IMR-90 (cell line): Measurements from ENCODE around the gene ADD1. TPM values are rescaled to one million over a fixed set of nuclear protein-coding genes. Genes with fewer than 3 reads are reported as not detected.

Experiments used
- ATAC-seq: fragments of 200-7000 bp; cut with Tn5 transposase; 2 replicates; pipeline ENCODE4 v1.9.1; 2020; ENCODE audit warnings: low read depth, mild to moderate bottlenecking, moderate library complexity
- BruUV-seq: library from RNA; stranded (reverse); fragments of 400-500 nt; replicated peaks from 2 replicates; lab custom pipeline; 2021; lab: Mats Ljungman, UMichigan
- CTCF ChIA-PET: fragments of 300-600 bp; formaldehyde crosslinking; extraction: SDS; loops from one replicate; lab custom pipeline; 2021; ENCODE audit warnings: antibody characterized with exemption; lab: Yijun Ruan, JAX
- POLR2A ChIA-PET: fragments of 300-600 bp; sonication (Branson Sonifier 250); formaldehyde crosslinking; loops from one replicate; lab custom pipeline; 2022; ENCODE audit warnings: antibody characterized with exemption; ENCODE audit not compliant: unreplicated experiment; lab: Charles Lee
- DNase-seq: peaks from one replicate; pipeline ENCODE4 v3.0.0; 2013
- H2AFZ ChIP-seq: replicated peaks from 2 replicates; pipeline ENCODE3; 2013; ENCODE audit warnings: low read length, mild to moderate bottlenecking; ENCODE audit not compliant: poor library complexity
- H2AK5ac ChIP-seq: 2 replicates; pipeline ENCODE4 v1.6.1; 2013; ENCODE audit warnings: low read depth, low read length, inconsistent platforms
- H2AK9ac ChIP-seq: replicated peaks from 2 replicates; pipeline ENCODE3; 2013; ENCODE audit warnings: mild to moderate bottlenecking, low read depth, low read length, moderate library complexity; ENCODE audit not compliant: poor library complexity
- H2BK120ac ChIP-seq: 2 replicates; pipeline ENCODE4 v1.6.1; 2013; ENCODE audit warnings: low read depth, low read length, inconsistent platforms
- H2BK15ac ChIP-seq: 3 replicates; pipeline ENCODE4 v1.6.1; 2013; ENCODE audit warnings: low read depth, low read length, inconsistent platforms
- H2BK20ac ChIP-seq: 2 replicates; pipeline ENCODE4 v1.6.1; 2013; ENCODE audit warnings: low read depth, mild to moderate bottlenecking, inconsistent platforms, low read length, moderate library complexity
- H2BK5ac ChIP-seq: 2 replicates; pipeline ENCODE4 v1.6.1; 2013; ENCODE audit warnings: mild to moderate bottlenecking, low read depth, low read length, inconsistent platforms; ENCODE audit not compliant: poor library complexity, severe bottlenecking
- H3K14ac ChIP-seq: replicated peaks from 2 replicates; pipeline ENCODE4 v1.6.1; 2013; ENCODE audit warnings: low read depth, low read length, inconsistent platforms
- H3K18ac ChIP-seq: 2 replicates; pipeline ENCODE4 v1.6.1; 2013; ENCODE audit warnings: low read depth, low read length, control low read depth
- H3K23ac ChIP-seq: 2 replicates; pipeline ENCODE4 v1.6.1; 2013; ENCODE audit warnings: low read depth, low read length, inconsistent platforms
- H3K27ac ChIP-seq: 2 replicates; pipeline ENCODE4 v1.5.1; 2013; ENCODE audit warnings: mild to moderate bottlenecking, control low read depth, low read length; ENCODE audit not compliant: insufficient read depth
- H3K27me3 ChIP-seq: 2 replicates; pipeline ENCODE4 v1.6.1; 2013; ENCODE audit warnings: low read length; ENCODE audit not compliant: control insufficient read depth, insufficient read depth
- H3K36me3 ChIP-seq: 2 replicates; pipeline ENCODE4 v1.6.1; 2013; ENCODE audit warnings: low read length, mixed read lengths; ENCODE audit not compliant: control insufficient read depth, insufficient read depth
- H3K4ac ChIP-seq: 2 replicates; pipeline ENCODE4 v1.6.1; 2013; ENCODE audit warnings: low read depth, low read length, inconsistent platforms
- H3K4me1 ChIP-seq: 2 replicates; pipeline ENCODE4 v1.6.1; 2013; ENCODE audit warnings: low read length, mixed read lengths; ENCODE audit not compliant: control insufficient read depth, insufficient read depth
- H3K4me2 ChIP-seq: 2 replicates; pipeline ENCODE4 v1.6.1; 2013; ENCODE audit warnings: low read depth, mild to moderate bottlenecking, control low read depth, low read length, moderate library complexity
- H3K4me3 ChIP-seq: 2 replicates; pipeline ENCODE4 v1.5.1; 2013; ENCODE audit warnings: low read depth, mild to moderate bottlenecking, control low read depth, low read length, moderate library complexity; ENCODE audit not compliant: insufficient read depth
- H3K56ac ChIP-seq: 2 replicates; pipeline ENCODE4 v1.6.1; 2013; ENCODE audit warnings: low read length, inconsistent platforms; ENCODE audit not compliant: insufficient read depth; ENCODE audit errors: extremely low read depth
- H3K79me1 ChIP-seq, 2 experiments: 2 replicates each; pipeline ENCODE4 v1.6.1; 2013; ENCODE audit warnings: low read length in 2 of 2, inconsistent platforms in 1 of 2, low read depth in 1 of 2
- H3K9ac ChIP-seq: 2 replicates; pipeline ENCODE4 v1.6.1; 2013; ENCODE audit warnings: low read depth, low read length, control low read depth
- H3K9me1 ChIP-seq: 2 replicates; pipeline ENCODE4 v1.6.1; 2013; ENCODE audit warnings: low read length, inconsistent platforms; ENCODE audit not compliant: insufficient read depth
- H3K9me3 ChIP-seq: 2 replicates; pipeline ENCODE4 v1.6.1; 2013; ENCODE audit warnings: low read length; ENCODE audit not compliant: control insufficient read depth, insufficient read depth
- H4K20me1 ChIP-seq: 2 replicates; pipeline ENCODE4 v1.6.1; 2013; ENCODE audit warnings: low read length, inconsistent platforms; ENCODE audit not compliant: insufficient read depth
- H4K5ac ChIP-seq: 2 replicates; pipeline ENCODE4 v1.6.1; 2013; ENCODE audit warnings: mild to moderate bottlenecking, low read depth, low read length, control low read depth
- H4K8ac ChIP-seq, 2 experiments: 2 replicates each; pipeline ENCODE4 v1.6.1; 2013; ENCODE audit warnings: low read depth in 2 of 2, low read length in 2 of 2, control low read depth in 1 of 2, inconsistent platforms in 1 of 2
- H4K91ac ChIP-seq: 2 replicates; pipeline ENCODE4 v1.6.1; 2013; ENCODE audit warnings: low read depth, low read length, inconsistent platforms; ENCODE audit not compliant: insufficient read depth
- CEBPB ChIP-seq: IDR thresholded peaks from 2 replicates; pipeline ENCODE4 v1.6.1; 2012; ENCODE audit warnings: low read depth, low read length, improper control_type of control experiment
- FOS ChIP-seq: fragments of 150-350 bp; IDR thresholded peaks from 2 replicates; pipeline ENCODE4 v1.6.1; 2016; ENCODE audit warnings: low read depth, low read length
- MXI1 ChIP-seq: IDR thresholded peaks from 2 replicates; pipeline ENCODE4 v1.6.1; 2012; ENCODE audit warnings: low read depth, mild to moderate bottlenecking, low read length, moderate library complexity, borderline replicate concordance
- RFX5 ChIP-seq: IDR thresholded peaks from 2 replicates; pipeline ENCODE4 v1.8.0; 2012; ENCODE audit warnings: low read depth, mild to moderate bottlenecking, low read length, moderate library complexity
- SMC3 ChIP-seq: fragments of 150-350 bp; IDR thresholded peaks from 2 replicates; pipeline ENCODE4 v1.6.1; 2016; ENCODE audit warnings: low read depth, mild to moderate bottlenecking, antibody characterized with exemption, low read length, moderate library complexity
- WGBS, 2 experiments: methylation state at CpG; one replicate each; pipeline versions ENCODE4 v1.1.5 to v1.1.7; 2013; ENCODE audit warnings: missing lambda C conversion rate in 2 of 2; ENCODE audit not compliant: insufficient read length in 1 of 2; ENCODE audit errors: extremely low coverage in 2 of 2; 5-methylcytosine and 5-hydroxymethylcytosine counted together
- dilution Hi-C: fragments of 300-500 bp; cut with HindIII; formaldehyde crosslinking; loops from one replicate; pipeline ENCODE4 v1.14.3; 2018; ENCODE audit warnings: low sequenced_read_pairs; ENCODE audit not compliant: unreplicated experiment
- in situ Hi-C: fragments of 300-500 bp; cut with MboI; formaldehyde crosslinking; loops from 3 replicates; pipeline ENCODE4 v1.14.3; 2019; ENCODE audit warnings: low sequenced_read_pairs, inconsistent platforms, mixed read lengths
- intact Hi-C: fragments of 100-400 bp; cut with micrococcal nuclease; formaldehyde crosslinking; loops from 2 replicates; pipeline ENCODE4 v1.10.0; 2022
- polyA plus RNA-seq, 3 experiments: library from polyadenylated mRNA; depleted of rRNA; stranded (reverse); fragments of >200 nt; gene quantifications; 2 replicates each; pipeline ENCODE4 v1.2.3, GENCODE V29; 2012; ENCODE audit warnings: low replicate concordance in 1 of 3
- total RNA-seq: library from RNA; depleted of rRNA; stranded (reverse); fragments of >200 nt; gene quantifications from 2 replicates; pipeline ENCODE4 v1.2.3, GENCODE V29; 2012

The ADD1 gene
- total and polyA plus RNA-seq, 2 of the 4 experiments (the other 2 are of a cell fraction), result 122 to 215 TPM

- no peak for TF ChIP-seq MXI1
- no peak for TF ChIP-seq FOS
- no peak for TF ChIP-seq SMC3
- TF ChIP-seq CEBPB, result no peak
- TF ChIP-seq RFX5, result no peak
- Histone ChIP-seq H4K5ac (no peak overlapping the region), H3K4me2 (no peak overlapping the region), H2BK120ac (no peak overlapping the region), H3K9ac (no peak overlapping the region), H3K27me3 (no peaks in the 10 kb centered on the region), H4K91ac (no peak overlapping the region), H3K18ac (no peak overlapping the region), H3K9me1 (peaks cover 5% of the 10 kb centered on the region; the same call in 1 of the 2 replicates), H3K79me1 (peaks cover 0 to 68% of the 10 kb centered on the region in 2 experiments), H3K4ac (no peak overlapping the region), H3K27ac (no peak overlapping the region), H3K9me3 (no peaks in the 10 kb centered on the region), H4K20me1 (peaks cover 9% of the 10 kb centered on the region; the same call in 1 of the 2 replicates), H4K8ac (no peak overlapping the region), H2BK5ac (no peak overlapping the region), H2AFZ (no peak overlapping the region), H2AK5ac (no peak overlapping the region), H3K56ac (no peak overlapping the region), H2BK20ac (no peak overlapping the region), H3K4me1 (peaks cover 29% of the 10 kb centered on the region), H2BK15ac (no peak overlapping the region), H3K14ac (no peak overlapping the region), H3K36me3 (0 out of 2 replicates have a peak, but pooled peaks cover 2% of the 10 kb centered on the region), H3K4me3 (no peak overlapping the region), H2AK9ac (no peak overlapping the region), H3K23ac (no peak overlapping the region)
- ChIA-PET CTCF (no interaction called here), POLR2A (no interaction called here)
- intact Hi-C loops, result no loop called here
- ATAC-seq (no peak), DNase-seq (no peak)
- in situ Hi-C loops, result no loop called here
- 92% methylated on average over 6 of the region's 10 CpGs; no CpG with 5 or more reads in 1 of the 2 experiments for WGBS, 2 experiments
- dilution Hi-C loops, result no loop called here
- BruUV-seq, result no TSS peak
Observed at GRCh38 chr4:2804449-2804972, 39.1 kb upstream of the ADD1 start.
